Transverse colon (tissue), 3 donors: ENCODE measurements around the gene CACNA1S.

ENCODE experiments used
- POLR2A ChIP-seq: fragments of 450-650 bp; IDR thresholded peaks from one replicate; pipeline ENCODE4 v1.6.1; 2016; ENCODE audit warnings: antibody characterized with exemption, mild to moderate bottlenecking, moderate library complexity
- TF ChIP-seq, protein P1 (sequence below), 5 experiments: fragments of 200-600 bp in 3 of 5; fragments of 450-650 bp in 2 of 5; sonication (generic) in 3 of 5; IDR thresholded peaks; 1 replicate in 2 of 5; 2 replicates in 3 of 5; pipeline ENCODE4 v1.5.1; 2016 to 2017; ENCODE audit warnings: antibody characterized with exemption in 5 of 5, inconsistent platforms in 3 of 5, mild to moderate bottlenecking in 2 of 5, moderate library complexity in 1 of 5

DNA sequence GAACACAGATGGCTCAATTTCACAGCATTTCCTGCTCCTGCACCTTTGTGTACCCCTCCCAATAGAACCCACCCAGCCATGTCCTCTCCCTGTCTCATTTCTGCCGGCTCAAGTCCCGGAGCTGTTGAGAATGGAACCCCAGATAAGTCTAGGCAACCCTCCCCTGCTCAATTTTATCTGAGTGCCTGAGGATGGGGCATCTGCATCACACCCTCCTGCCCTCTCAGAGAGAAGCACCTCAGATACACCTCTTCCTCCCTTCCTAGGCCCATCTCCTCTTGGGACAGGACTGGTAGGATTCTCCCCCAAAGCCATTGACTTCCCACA lies 89.8 kb downstream of the CACNA1S start:
- no peak for TF ChIP-seq POLR2A
- TF ChIP-seq, protein P1, sequence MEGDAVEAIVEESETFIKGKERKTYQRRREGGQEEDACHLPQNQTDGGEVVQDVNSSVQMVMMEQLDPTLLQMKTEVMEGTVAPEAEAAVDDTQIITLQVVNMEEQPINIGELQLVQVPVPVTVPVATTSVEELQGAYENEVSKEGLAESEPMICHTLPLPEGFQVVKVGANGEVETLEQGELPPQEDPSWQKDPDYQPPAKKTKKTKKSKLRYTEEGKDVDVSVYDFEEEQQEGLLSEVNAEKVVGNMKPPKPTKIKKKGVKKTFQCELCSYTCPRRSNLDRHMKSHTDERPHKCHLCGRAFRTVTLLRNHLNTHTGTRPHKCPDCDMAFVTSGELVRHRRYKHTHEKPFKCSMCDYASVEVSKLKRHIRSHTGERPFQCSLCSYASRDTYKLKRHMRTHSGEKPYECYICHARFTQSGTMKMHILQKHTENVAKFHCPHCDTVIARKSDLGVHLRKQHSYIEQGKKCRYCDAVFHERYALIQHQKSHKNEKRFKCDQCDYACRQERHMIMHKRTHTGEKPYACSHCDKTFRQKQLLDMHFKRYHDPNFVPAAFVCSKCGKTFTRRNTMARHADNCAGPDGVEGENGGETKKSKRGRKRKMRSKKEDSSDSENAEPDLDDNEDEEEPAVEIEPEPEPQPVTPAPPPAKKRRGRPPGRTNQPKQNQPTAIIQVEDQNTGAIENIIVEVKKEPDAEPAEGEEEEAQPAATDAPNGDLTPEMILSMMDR (IDR thresholded peaks at IDR 0.05): no peak
